Breast epithelium (tissue), 3 donors: ENCODE results near the gene ANKRD39.

ENCODE experiments used
- CTCF ChIP-seq, 3 donors: fragments of 450-650 bp; IDR thresholded peaks; one replicate each; pipeline ENCODE4 v1.5.1; 2016 to 2017; ENCODE audit warnings: antibody characterized with exemption in 3 of 3, mild to moderate bottlenecking in 3 of 3, moderate library complexity in 3 of 3
- POLR2A ChIP-seq: fragments of 450-650 bp; IDR thresholded peaks from one replicate; pipeline ENCODE4 v1.6.1; 2016; ENCODE audit warnings: antibody characterized with exemption, mild to moderate bottlenecking, moderate library complexity

- TF ChIP-seq POLR2A (no peak), CTCF (IDR thresholded peaks at IDR 0.05) (no peak)
Observed at GRCh38 chr2:96841701-96842495, 15.9 kb downstream of the ANKRD39 start.
